ENCODE data around the gene CROCC.
"Not testable (repeated sequence)": the region's sequence is repeated elsewhere in the genome, so short reads cannot be mapped to it uniquely, and the experiment has no call there.

CROCC gene

DNA sequence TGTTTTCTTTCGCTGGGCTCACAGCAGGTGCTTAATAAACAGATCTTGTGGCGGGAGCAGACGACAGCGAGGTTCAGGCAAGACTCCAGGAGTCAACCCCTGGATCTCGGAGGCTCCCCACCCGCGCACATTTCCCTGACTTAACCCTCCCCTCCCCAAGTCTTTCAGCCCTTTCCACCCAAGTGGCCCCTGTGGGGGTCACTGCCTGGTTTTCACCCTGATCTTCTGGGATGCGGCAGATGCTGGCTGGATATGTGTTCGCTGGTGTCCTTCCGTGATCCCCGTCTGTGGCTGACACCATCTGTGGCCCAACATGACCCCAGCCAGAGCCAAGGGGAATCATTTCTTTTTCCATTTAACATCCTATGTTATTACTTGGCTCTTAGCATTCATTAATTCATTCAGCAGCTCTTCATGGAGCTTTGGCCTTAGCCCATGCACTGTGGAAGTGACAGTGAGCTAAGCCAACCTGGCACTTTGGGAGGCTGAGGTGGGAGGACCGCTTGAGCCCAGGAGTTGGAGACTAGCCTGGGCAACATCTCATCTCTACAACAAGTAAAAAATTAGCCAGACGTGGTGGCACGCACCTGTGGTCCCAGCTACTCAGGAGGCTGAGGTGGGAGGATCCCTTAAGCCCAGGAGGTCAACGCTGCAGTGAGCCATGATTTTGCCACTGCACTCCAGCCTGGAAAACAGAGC lies 6.7 kb upstream of the CROCC start:
- in situ Hi-C loops (cut with HindIII; ENCODE audit: low sequenced_read_pairs) = not testable (repeated sequence)

GRCh38 chr1:16915627-16915973 lies 6.1 kb upstream of the CROCC start:
- in situ Hi-C loops (cut with HindIII; ENCODE audit: low sequenced_read_pairs) = no loop called here

DNA sequence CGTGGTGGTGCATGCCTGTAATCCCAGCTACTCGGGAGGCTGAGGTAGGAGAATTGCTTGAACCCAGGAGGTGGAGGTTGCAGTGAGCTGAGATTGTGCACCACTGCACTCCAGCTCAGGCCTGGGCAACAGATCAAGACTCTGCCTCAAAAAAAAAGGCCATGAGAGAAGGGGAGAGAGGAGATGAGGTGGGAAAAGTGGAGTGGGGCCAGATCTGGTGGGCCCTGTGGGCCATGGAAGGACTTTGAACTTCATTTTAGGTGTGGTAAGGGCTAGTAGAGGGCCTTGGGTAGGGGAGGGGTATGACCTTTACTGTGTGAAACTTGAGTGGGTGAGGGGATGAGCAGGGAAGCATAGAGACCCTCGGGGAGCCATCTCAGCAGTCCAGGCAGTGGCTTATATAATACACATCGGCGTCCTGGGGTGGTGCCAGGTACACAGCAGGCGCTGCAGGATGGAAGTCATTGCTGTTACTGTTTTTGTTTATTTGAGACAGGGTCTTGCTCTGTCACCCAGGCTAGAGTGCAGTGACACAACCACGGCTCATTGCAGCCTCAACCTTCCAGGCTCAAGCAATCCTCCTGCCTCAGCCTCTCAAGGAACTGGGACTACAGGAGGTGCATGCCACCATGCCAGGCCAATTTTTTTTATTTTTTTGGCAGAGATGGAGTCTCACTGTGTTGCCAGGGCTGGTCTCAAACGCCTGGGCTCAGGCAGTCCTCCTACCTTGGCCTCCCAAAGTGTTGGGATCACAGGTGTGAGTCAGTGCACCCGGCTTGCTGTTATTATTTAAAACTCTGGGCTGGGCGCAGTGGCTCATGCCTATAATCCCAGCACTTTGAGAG lies 5.5 kb upstream of the CROCC start:
- in situ Hi-C loops (cut with HindIII; ENCODE audit: low sequenced_read_pairs) = not testable (repeated sequence)

- in situ Hi-C loops (cut with HindIII; ENCODE audit: low sequenced_read_pairs) = no loop called here
Measured at GRCh38 chr1:16918371-16918770, 3.4 kb upstream of the CROCC start.

GRCh38 chr1:16918936-16919665 lies 2.6 kb upstream of the CROCC start:
- in situ Hi-C loops (cut with HindIII; ENCODE audit: low sequenced_read_pairs) = not testable (repeated sequence)

DNA sequence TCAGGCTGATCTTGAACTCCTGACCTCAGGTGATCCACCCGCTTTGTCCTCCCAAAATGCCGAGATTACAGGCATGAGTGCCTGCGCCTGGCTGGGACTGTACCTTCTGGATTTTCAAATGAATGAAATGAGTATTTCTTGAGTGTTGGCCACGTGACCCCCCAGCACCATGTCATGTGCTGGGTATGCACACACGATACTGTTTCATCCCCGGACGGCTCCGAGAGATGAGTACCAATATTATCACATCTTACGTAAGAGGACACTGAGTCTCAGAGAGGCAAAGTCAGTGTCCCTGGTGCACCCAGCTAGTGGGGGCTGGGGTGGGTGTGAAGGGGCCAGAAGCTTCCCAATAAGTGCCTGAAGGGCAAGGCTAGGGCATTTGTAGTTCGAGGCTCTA lies 780 bp upstream of the CROCC start:
- in situ Hi-C loops (cut with HindIII; ENCODE audit: low sequenced_read_pairs) = loop anchor here (5.0 kb wide), 2 partner anchors 51 to 91 kb away; partner anchors contain the start of gene ATP13A2

DNA sequence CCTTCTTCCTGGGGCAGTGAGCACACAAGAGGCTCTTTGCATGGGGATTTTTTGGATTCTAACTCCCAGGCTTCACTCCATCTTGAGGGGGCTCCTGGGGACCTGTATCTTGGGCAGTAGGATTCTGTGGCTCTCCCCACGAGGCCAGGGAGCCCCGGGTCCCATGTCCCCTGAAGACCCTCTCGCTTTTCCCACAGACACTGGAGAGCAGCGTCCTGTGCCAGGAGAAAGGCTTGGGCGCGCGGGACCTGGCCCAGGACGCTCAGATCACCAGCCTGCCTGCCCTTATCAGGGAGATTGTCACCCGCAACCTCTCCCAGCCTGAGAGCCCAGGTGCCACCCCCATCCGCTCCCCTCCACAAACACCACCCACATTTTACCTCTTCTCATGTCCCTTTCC lies 735 bp downstream of the CROCC start:
- in situ Hi-C loops (cut with HindIII; ENCODE audit: low sequenced_read_pairs) = loop anchor here (5.0 kb wide), 2 partner anchors 50 to 90 kb away; partner anchors contain the start of gene ATP13A2

DNA sequence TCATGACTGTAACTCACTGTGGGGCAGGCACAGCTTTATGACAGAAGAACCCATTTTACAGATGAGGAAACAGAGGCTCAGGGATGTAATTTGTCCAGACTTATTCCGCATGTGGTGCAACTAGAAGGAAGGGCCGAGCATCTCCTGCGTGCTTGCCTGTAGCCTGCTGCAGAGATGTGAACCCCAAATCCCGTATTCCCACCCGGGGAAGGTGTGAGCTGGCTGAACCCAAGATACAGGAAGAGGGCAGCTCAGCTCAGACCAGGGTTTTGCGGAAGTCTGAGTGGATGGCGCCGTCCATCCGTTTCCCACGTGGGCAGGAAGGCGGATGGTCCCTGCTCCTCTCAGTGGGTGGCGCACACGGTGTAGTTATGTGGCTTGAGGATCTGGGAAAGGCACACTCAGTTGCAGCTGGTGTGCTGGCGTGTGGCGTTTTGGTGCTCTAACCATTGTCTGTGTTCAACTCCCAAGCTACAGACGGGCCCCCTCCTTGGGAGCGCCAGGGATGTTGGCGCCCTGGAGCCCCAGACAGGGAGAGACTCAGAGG lies 1.2 kb downstream of the CROCC start:
- in situ Hi-C loops (cut with HindIII; ENCODE audit: low sequenced_read_pairs) = loop anchor here (5.0 kb wide), 2 partner anchors 49 to 89 kb away; partner anchors contain the start of gene ATP13A2

DNA sequence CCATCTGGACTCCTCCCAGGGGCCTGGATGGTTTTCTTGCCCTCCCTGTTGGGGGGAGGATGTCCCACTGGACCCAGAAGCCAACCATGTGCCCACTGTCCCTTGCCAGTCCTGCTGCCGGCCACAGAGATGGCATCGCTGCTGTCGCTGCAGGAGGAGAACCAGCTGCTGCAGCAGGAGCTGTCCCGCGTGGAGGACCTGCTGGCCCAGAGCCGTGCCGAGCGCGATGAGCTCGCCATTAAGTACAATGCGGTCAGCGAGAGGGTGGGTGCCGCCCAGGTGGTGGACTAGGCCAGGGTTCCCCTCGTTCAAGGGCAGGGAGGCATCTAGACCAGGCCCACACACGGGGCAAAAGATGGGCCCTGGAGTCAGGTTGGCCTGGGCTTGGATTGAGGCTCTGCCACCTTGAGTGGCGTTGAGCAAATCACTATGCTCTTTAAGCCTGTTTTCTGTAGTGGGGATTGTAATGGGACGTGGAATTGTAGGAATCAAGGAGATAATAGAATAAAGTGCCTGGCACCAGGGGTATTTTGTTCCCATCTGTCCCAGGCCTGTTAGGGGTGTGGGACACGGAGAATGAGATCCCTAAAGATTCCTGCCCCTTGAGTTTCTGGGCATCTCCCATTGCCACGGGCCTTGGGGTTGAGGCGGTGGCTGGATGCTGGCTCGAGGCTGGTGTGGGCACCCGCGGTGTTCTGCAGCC lies 2.6 kb downstream of the CROCC start:
- in situ Hi-C loops (cut with HindIII; ENCODE audit: low sequenced_read_pairs) = loop anchor here (5.0 kb wide), 2 partner anchors 48 to 88 kb away; partner anchors contain the start of gene ATP13A2

DNA sequence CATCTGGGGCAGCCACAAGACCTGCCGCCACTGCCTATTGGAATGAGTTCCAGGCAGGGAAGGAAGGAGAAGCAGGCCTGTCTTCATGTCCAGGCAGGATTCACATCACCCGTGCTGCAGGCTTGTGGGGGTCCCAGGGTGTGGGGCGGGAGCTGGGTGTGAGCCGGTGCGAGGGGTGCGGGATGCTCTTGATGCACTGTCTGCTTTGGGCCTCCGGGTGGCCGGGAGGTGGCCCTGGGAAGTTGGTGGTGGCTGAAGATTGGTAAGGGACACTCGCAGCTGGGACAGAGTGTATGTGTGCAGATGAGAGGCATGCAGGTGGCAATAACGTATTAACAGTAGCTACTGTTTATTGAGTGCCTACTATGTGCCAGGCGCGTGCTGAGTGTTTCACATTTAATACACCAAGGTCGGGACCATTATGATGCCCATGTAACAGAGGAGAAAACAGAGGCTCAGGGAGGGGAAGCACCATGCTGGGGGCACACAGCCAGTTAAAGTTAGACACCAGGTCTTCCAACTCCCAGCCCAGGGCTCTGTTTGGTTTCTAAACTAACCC lies 3.3 kb downstream of the CROCC start:
- in situ Hi-C loops (cut with HindIII; ENCODE audit: low sequenced_read_pairs) = loop anchor here (5.0 kb wide), 2 partner anchors 47 to 87 kb away; partner anchors contain the start of gene ATP13A2

DNA sequence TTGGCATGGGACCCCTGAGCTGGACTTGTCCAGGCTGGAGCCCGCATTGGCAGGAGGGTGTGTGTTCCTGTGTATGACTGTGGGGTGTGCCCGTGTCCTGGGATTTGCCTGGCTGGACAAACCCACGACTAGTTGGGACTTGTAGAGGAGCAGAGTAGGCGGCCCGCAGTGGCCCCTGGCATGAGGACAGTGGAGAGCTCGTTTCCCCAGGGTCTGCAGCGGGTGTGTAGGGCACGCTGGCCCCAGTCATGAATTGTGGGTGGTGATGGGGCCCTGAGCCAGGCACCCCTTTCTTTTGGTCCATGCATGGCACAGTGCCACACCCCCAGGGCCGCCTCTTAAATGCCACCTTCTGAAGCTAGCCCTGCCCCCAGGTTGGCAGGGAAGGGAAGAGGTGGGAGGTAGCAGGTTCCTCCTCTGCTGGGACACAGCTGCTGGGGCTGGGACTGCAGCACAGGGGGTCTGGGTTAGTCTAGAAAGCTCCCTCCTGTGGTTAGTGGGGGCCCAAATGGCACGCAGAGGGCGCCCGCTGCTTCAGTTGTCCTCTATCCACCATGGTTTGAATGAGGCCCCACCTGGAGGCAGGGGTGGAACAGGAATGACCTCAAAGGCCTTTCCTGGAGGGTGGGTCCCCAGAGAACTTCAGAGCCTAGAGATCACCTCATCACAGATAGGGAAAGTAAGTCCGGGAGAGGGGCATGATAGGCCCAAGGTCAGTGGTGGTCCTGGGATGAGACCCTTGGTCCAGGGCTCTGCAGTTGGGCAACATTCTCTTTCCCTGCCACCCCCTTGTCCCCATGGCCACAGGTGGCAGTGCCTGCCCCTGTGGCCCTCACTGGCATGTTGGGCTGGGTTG lies 4.1 kb downstream of the CROCC start:
- in situ Hi-C loops (cut with HindIII; ENCODE audit: low sequenced_read_pairs) = no loop called here

GRCh38 chr1:16926491-16927073 lies 4.9 kb downstream of the CROCC start:
- in situ Hi-C loops (cut with HindIII; ENCODE audit: low sequenced_read_pairs) = no loop called here

DNA sequence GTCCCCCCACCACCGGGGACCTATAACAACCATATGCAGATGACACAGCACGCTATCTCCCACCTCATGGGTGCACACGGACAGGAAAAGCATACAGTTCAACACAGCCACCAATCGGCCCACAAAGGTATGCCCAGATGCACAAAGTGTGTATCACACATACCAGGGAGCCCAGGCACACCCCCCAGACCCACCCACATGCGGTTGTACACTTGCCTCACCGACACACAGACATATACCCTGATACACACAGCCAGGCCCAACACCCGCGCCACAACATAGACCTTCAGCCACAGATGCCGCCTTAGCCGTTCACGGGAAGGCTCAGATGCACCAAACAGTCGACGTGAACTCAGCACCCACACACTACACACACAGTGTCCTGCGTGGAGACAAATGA lies 5.5 kb downstream of the CROCC start:
- in situ Hi-C loops (cut with HindIII; ENCODE audit: low sequenced_read_pairs) = no loop called here

GRCh38 chr1:16927711-16928485 lies 6.2 kb downstream of the CROCC start:
- in situ Hi-C loops (cut with HindIII; ENCODE audit: low sequenced_read_pairs) = no loop called here

DNA sequence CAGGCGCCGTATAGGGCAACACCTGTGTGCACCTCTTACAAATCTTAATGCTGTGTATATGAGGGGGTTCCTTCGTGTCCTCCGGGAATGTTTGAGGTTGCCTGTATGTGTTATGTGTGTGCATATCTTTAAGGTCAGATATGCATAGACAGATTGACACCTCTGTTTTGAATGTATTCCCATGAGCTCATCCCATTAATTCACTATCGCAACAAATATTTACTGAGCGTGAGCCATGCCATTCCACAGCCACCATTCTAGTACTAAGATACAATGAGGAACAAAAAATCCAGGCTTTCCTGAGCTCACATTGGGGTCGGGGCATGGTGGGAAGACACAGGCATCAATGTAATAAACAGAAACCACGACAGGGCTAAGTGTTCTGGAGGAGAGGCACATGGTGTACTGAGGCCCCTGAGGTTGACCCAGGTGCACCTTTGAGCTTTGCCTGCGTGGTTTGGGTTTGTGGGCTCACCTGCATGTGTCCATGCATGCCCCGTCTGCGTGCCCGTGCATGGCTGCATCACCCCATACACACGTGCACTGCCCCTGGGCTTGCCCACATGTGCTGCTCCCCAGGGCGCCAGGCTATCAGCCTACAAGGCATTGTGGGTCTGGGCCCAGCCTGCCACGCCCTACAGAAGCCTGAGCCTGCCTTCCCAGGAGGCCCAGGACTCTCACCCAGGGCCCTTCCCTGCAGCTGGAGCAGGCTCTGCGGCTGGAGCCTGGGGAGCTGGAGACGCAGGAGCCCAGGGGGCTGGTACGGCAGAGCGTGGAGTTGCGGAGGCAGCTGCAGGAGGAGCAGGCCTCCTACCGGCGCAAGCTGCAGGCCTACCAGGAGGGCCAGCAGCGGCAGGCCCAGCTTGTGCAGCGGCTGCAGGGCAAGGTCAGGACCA lies 7.7 kb downstream of the CROCC start:
- in situ Hi-C loops (cut with HindIII; ENCODE audit: low sequenced_read_pairs) = not testable (repeated sequence)

GRCh38 chr1:16931206-16931934 lies 9.6 kb downstream of the CROCC start:
- in situ Hi-C loops (cut with HindIII; ENCODE audit: low sequenced_read_pairs) = not testable (repeated sequence)
